Activated naive CD8-positive, alpha-beta T cell treated with anti-CD3 and anti-CD28 coated beads, Interleukin-2, amount 50 U/mL, for 24 hours (primary cell): ENCODE results near the gene MAP2K5.
A peak's percentile ranks its signal among the peaks of the same experiment; 100 is the strongest.

Source experiments
- ATAC-seq: fragments of 150-1000 bp; cut with Tn5 transposase; one replicate; pipeline ENCODE4 v1.10.0; 2021
- DNase-seq: peaks from one replicate; pipeline ENCODE4 v3.0.0; 2021
- H3K27ac Mint-ChIP-seq: one replicate; pipeline ENCODE4 v1.8.0; 2021; ENCODE audit warnings: mild to moderate bottlenecking, mixed read lengths
- H3K27me3 Mint-ChIP-seq: one replicate; pipeline ENCODE4 v1.8.0; 2021; ENCODE audit warnings: mixed read lengths
- H3K36me3 Mint-ChIP-seq: one replicate; pipeline ENCODE4 v1.8.0; 2021; ENCODE audit warnings: low read depth, mixed read lengths
- H3K4me1 Mint-ChIP-seq: one replicate; pipeline ENCODE4 v1.8.0; 2021; ENCODE audit warnings: mixed read lengths
- H3K4me3 Mint-ChIP-seq: one replicate; pipeline ENCODE4 v1.8.0; 2021; ENCODE audit warnings: mild to moderate bottlenecking, moderate library complexity, mixed read lengths
- H3K9me3 Mint-ChIP-seq: one replicate; pipeline ENCODE4 v1.8.0; 2021; ENCODE audit warnings: mixed read lengths

Gene MAP2K5

GRCh38 chr15:67542420-67543347 is at the start of gene MAP2K5:
Gene MAP2K5 (plus strand): TSS chr15:67542703. CDS start chr15:67543336, 633 bp downstream.
- Mint-ChIP-seq H3K4me3 (peak within 1 kb of the TSS; percentile 96), H3K27ac (peak within 1 kb of the TSS; percentile 96), H3K36me3 (peaks cover 3% of the 10 kb centered on the region), H3K4me1 (peaks cover 49% of the 10 kb centered on the region), H3K9me3 (no peaks in the 10 kb centered on the region), H3K27me3 (no peaks in the 10 kb centered on the region)
- DNase-seq (peak; percentile 88), ATAC-seq (peak; percentile 76)

- no peak for DNase-seq
- Mint-ChIP-seq H3K4me1 (peaks cover 1% of the 10 kb centered on the region), H3K9me3 (no peaks in the 10 kb centered on the region), H3K36me3 (peaks cover 7% of the 10 kb centered on the region), H3K27ac (no peak overlapping the region), H3K27me3 (no peaks in the 10 kb centered on the region), H3K4me3 (no peak overlapping the region)
- ATAC-seq, result no peak
Measured at GRCh38 chr15:67495585-67495984, 46.9 kb upstream of the MAP2K5 start.

GRCh38 chr15:67501177-67501835 is 41.2 kb upstream of the MAP2K5 start:
- ATAC-seq, result no peak
- Mint-ChIP-seq H3K9me3 (no peaks in the 10 kb centered on the region), H3K4me3 (no peak overlapping the region), H3K36me3 (peaks cover 2% of the 10 kb centered on the region), H3K4me1 (no peaks in the 10 kb centered on the region), H3K27ac (no peak overlapping the region), H3K27me3 (no peaks in the 10 kb centered on the region)
- no peak for DNase-seq

GRCh38 chr15:67501836-67502461 is 40.6 kb upstream of the MAP2K5 start:
- Mint-ChIP-seq H3K36me3 (peaks cover 2% of the 10 kb centered on the region), H3K9me3 (no peaks in the 10 kb centered on the region), H3K27me3 (no peaks in the 10 kb centered on the region), H3K4me1 (no peaks in the 10 kb centered on the region), H3K4me3 (no peak overlapping the region), H3K27ac (no peak overlapping the region)
- DNase-seq (no peak), ATAC-seq (no peak)

- H3K4me1 Mint-ChIP-seq, result no peaks in the 10 kb centered on the region
- DNase-seq (no peak), ATAC-seq (no peak)
- no peak overlapping the region for H3K4me3 Mint-ChIP-seq
- no peaks in the 10 kb centered on the region for H3K27me3 Mint-ChIP-seq
- H3K27ac Mint-ChIP-seq, result no peak overlapping the region
- H3K9me3 Mint-ChIP-seq, result no peaks in the 10 kb centered on the region
- peaks cover 2% of the 10 kb centered on the region for H3K36me3 Mint-ChIP-seq
Measured at GRCh38 chr15:67504056-67504455, 38.4 kb upstream of the MAP2K5 start.

GRCh38 chr15:67504796-67505195 is 37.7 kb upstream of the MAP2K5 start:
- ATAC-seq (no peak), DNase-seq (no peak)
- Mint-ChIP-seq H3K27me3 (no peaks in the 10 kb centered on the region), H3K9me3 (no peaks in the 10 kb centered on the region), H3K36me3 (peaks cover 2% of the 10 kb centered on the region), H3K4me3 (no peak overlapping the region), H3K4me1 (no peaks in the 10 kb centered on the region), H3K27ac (no peak overlapping the region)

GRCh38 chr15:67505675-67506572 is 36.6 kb upstream of the MAP2K5 start:
- H3K27ac Mint-ChIP-seq, result no peak overlapping the region
- DNase-seq, result no peak
- H3K9me3 Mint-ChIP-seq, result no peaks in the 10 kb centered on the region
- peaks cover 5% of the 10 kb centered on the region for H3K36me3 Mint-ChIP-seq
- no peak for ATAC-seq
- H3K27me3 Mint-ChIP-seq, result no peaks in the 10 kb centered on the region
- H3K4me3 Mint-ChIP-seq, result no peak overlapping the region
- H3K4me1 Mint-ChIP-seq, result no peaks in the 10 kb centered on the region

GRCh38 chr15:67506775-67507747 is 35.4 kb upstream of the MAP2K5 start:
- no peak overlapping the region for H3K27ac Mint-ChIP-seq
- ATAC-seq (no peak), DNase-seq (no peak)
- peaks cover 4% of the 10 kb centered on the region for H3K4me1 Mint-ChIP-seq
- peaks cover 9% of the 10 kb centered on the region for H3K36me3 Mint-ChIP-seq
- no peaks in the 10 kb centered on the region for H3K9me3 Mint-ChIP-seq
- no peaks in the 10 kb centered on the region for H3K27me3 Mint-ChIP-seq
- H3K4me3 Mint-ChIP-seq, result no peak overlapping the region

GRCh38 chr15:67508407-67508806 is 34.1 kb upstream of the MAP2K5 start:
- peaks cover 17% of the 10 kb centered on the region for H3K36me3 Mint-ChIP-seq
- H3K4me3 Mint-ChIP-seq, result no peak overlapping the region
- H3K27me3 Mint-ChIP-seq, result no peaks in the 10 kb centered on the region
- ATAC-seq, result no peak
- peaks cover 4% of the 10 kb centered on the region for H3K4me1 Mint-ChIP-seq
- H3K9me3 Mint-ChIP-seq, result no peaks in the 10 kb centered on the region
- DNase-seq, result no peak
- H3K27ac Mint-ChIP-seq, result no peak overlapping the region

GRCh38 chr15:67509918-67510317 is 32.6 kb upstream of the MAP2K5 start:
- Mint-ChIP-seq H3K36me3 (peaks cover 27% of the 10 kb centered on the region), H3K4me3 (no peak overlapping the region), H3K27me3 (no peaks in the 10 kb centered on the region), H3K27ac (no peak overlapping the region), H3K4me1 (peaks cover 4% of the 10 kb centered on the region), H3K9me3 (no peaks in the 10 kb centered on the region)
- ATAC-seq (no peak), DNase-seq (no peak)

GRCh38 chr15:67510597-67511190 is 31.8 kb upstream of the MAP2K5 start:
- no peak for ATAC-seq
- Mint-ChIP-seq H3K27me3 (no peaks in the 10 kb centered on the region), H3K36me3 (peaks cover 30% of the 10 kb centered on the region), H3K4me1 (peaks cover 4% of the 10 kb centered on the region), H3K4me3 (no peak overlapping the region), H3K27ac (no peak overlapping the region), H3K9me3 (no peaks in the 10 kb centered on the region)
- no peak for DNase-seq

GRCh38 chr15:67511606-67512005 is 30.9 kb upstream of the MAP2K5 start:
- Mint-ChIP-seq H3K27ac (no peak overlapping the region), H3K36me3 (peaks cover 30% of the 10 kb centered on the region), H3K27me3 (no peaks in the 10 kb centered on the region), H3K4me1 (peaks cover 4% of the 10 kb centered on the region), H3K9me3 (no peaks in the 10 kb centered on the region), H3K4me3 (no peak overlapping the region)
- no peak for DNase-seq
- ATAC-seq, result no peak

- no peak for ATAC-seq
- Mint-ChIP-seq H3K27ac (no peak overlapping the region), H3K4me3 (no peak overlapping the region), H3K4me1 (peaks cover 4% of the 10 kb centered on the region), H3K9me3 (no peaks in the 10 kb centered on the region), H3K36me3 (peaks cover 30% of the 10 kb centered on the region), H3K27me3 (no peaks in the 10 kb centered on the region)
- no peak for DNase-seq
Measured at GRCh38 chr15:67512140-67512539, 30.4 kb upstream of the MAP2K5 start.
